ACC112 (cell line): ENCODE data around the gene SORCS2.
"Not testable (repeated sequence)": the region's sequence is repeated elsewhere in the genome, so short reads cannot be mapped to it uniquely, and the experiment has no call there.

Source experiments
- H2AFZ ChIP-seq: fragments of 200-600 bp; sonication (generic); one replicate; pipeline ENCODE4 v1.6.0; 2017; ENCODE audit warnings: antibody characterized with exemption, low read length; ENCODE audit not compliant: unreplicated experiment
- H3K27ac ChIP-seq: fragments of 200-600 bp; sonication (generic); 2 replicates; pipeline ENCODE4 v1.5.1; 2014; ENCODE audit warnings: low read depth, mild to moderate bottlenecking, antibody characterized with exemption, low read length, moderate library complexity
- H3K27me3 ChIP-seq: fragments of 200-600 bp; sonication (generic); 2 replicates; pipeline ENCODE4 v1.6.1; 2014; ENCODE audit warnings: mild to moderate bottlenecking, antibody characterized with exemption, low read length, moderate library complexity, mixed read lengths; ENCODE audit not compliant: insufficient read depth
- H3K36me3 ChIP-seq: fragments of 200-600 bp; sonication (generic); 2 replicates; pipeline ENCODE4 v1.6.1; 2016; ENCODE audit warnings: mild to moderate bottlenecking, antibody characterized with exemption, low read length, moderate library complexity, mixed read lengths; ENCODE audit not compliant: insufficient read depth
- H3K4me1 ChIP-seq: fragments of 200-600 bp; sonication (generic); one replicate; pipeline ENCODE4 v1.6.1; 2016; ENCODE audit warnings: low read length, mixed read lengths; ENCODE audit not compliant: insufficient read depth, unreplicated experiment, control insufficient read depth
- H3K4me3 ChIP-seq: fragments of 200-600 bp; sonication (generic); 2 replicates; pipeline ENCODE4 v1.5.1; 2014; ENCODE audit warnings: mild to moderate bottlenecking, low read depth, low read length
- H3K79me2 ChIP-seq: fragments of 200-600 bp; sonication (generic); one replicate; pipeline ENCODE4 v1.6.0; 2016; ENCODE audit warnings: low read length; ENCODE audit not compliant: control insufficient read depth, unreplicated experiment, insufficient read depth

SORCS2 gene

GRCh38 chr4:7444731-7445130 lies 252.4 kb downstream of the SORCS2 start:
- H2AFZ ChIP-seq: no peak overlapping the region
- H3K4me1 ChIP-seq: no peaks in the 10 kb centered on the region
- no peaks in the 10 kb centered on the region for H3K36me3 ChIP-seq
- H3K27me3 ChIP-seq: peaks cover 12% of the 10 kb centered on the region
- H3K4me3 ChIP-seq: no peak overlapping the region
- no peak overlapping the region for H3K27ac ChIP-seq
- H3K79me2 ChIP-seq: no peaks in the 10 kb centered on the region

- Histone ChIP-seq H3K27ac (no peak overlapping the region), H3K4me3 (no peak overlapping the region), H3K27me3 (peaks cover 11% of the 10 kb centered on the region), H3K79me2 (no peaks in the 10 kb centered on the region), H3K36me3 (no peaks in the 10 kb centered on the region), H2AFZ (no peak overlapping the region), H3K4me1 (no peaks in the 10 kb centered on the region)
Measured at GRCh38 chr4:7447236-7447635, 254.9 kb downstream of the SORCS2 start.

- no peak overlapping the region for H3K4me3 ChIP-seq
- no peak overlapping the region for H3K27ac ChIP-seq
- no peaks in the 10 kb centered on the region for H3K4me1 ChIP-seq
Measured at GRCh38 chr4:7448036-7448435, 255.7 kb downstream of the SORCS2 start.

GRCh38 chr4:7450775-7451433 lies 258.6 kb downstream of the SORCS2 start:
- Histone ChIP-seq H3K4me3 (no peak overlapping the region), H3K79me2 (no peaks in the 10 kb centered on the region), H3K36me3 (no peaks in the 10 kb centered on the region), H3K4me1 (no peaks in the 10 kb centered on the region), H3K27ac (no peak overlapping the region), H3K27me3 (peaks cover 11% of the 10 kb centered on the region), H2AFZ (no peak overlapping the region)

More at GRCh38 chr4:7448036-7448435, 255.7 kb downstream of the SORCS2 start:
- no peaks in the 10 kb centered on the region for H3K79me2 ChIP-seq
- H3K27me3 ChIP-seq: peaks cover 11% of the 10 kb centered on the region
- H3K36me3 ChIP-seq: no peaks in the 10 kb centered on the region
- H2AFZ ChIP-seq: no peak overlapping the region

GRCh38 chr4:7451434-7451789 lies 259.1 kb downstream of the SORCS2 start:
- Histone ChIP-seq H3K79me2 (no peaks in the 10 kb centered on the region), H3K27ac (no peak overlapping the region), H2AFZ (no peak overlapping the region), H3K4me1 (no peaks in the 10 kb centered on the region), H3K36me3 (no peaks in the 10 kb centered on the region), H3K27me3 (peaks cover 11% of the 10 kb centered on the region; the same call in 1 of the 2 replicates), H3K4me3 (no peak overlapping the region)

- Histone ChIP-seq H3K4me1 (no peaks in the 10 kb centered on the region), H3K79me2 (no peaks in the 10 kb centered on the region), H3K27ac (no peak overlapping the region), H2AFZ (no peak overlapping the region), H3K27me3 (peaks cover 8% of the 10 kb centered on the region; the same call in 1 of the 2 replicates), H3K36me3 (no peaks in the 10 kb centered on the region), H3K4me3 (no peak overlapping the region)
Measured at GRCh38 chr4:7451800-7452199, 259.5 kb downstream of the SORCS2 start.

GRCh38 chr4:7452802-7453201 lies 260.5 kb downstream of the SORCS2 start:
- not testable (repeated sequence) for H3K4me1 ChIP-seq, H2AFZ ChIP-seq, H3K36me3 ChIP-seq, H3K79me2 ChIP-seq, H3K4me3 ChIP-seq, H3K27me3 ChIP-seq, H3K27ac ChIP-seq

- Histone ChIP-seq H3K4me1 (no peaks in the 10 kb centered on the region), H3K4me3 (no peak overlapping the region), H3K27me3 (no peaks in the 10 kb centered on the region), H3K36me3 (no peaks in the 10 kb centered on the region), H3K79me2 (no peaks in the 10 kb centered on the region), H2AFZ (no peak overlapping the region), H3K27ac (no peak overlapping the region)
Measured at GRCh38 chr4:7457201-7458065, 265.1 kb downstream of the SORCS2 start.

- H3K4me1 ChIP-seq: no peaks in the 10 kb centered on the region
- no peaks in the 10 kb centered on the region for H3K27me3 ChIP-seq
- no peak overlapping the region for H3K4me3 ChIP-seq
- no peaks in the 10 kb centered on the region for H3K79me2 ChIP-seq
- no peak overlapping the region for H2AFZ ChIP-seq
- no peaks in the 10 kb centered on the region for H3K36me3 ChIP-seq
- no peak overlapping the region for H3K27ac ChIP-seq
Measured at GRCh38 chr4:7458066-7458425, 265.7 kb downstream of the SORCS2 start.

- H2AFZ ChIP-seq: no peak overlapping the region
- H3K36me3 ChIP-seq: no peaks in the 10 kb centered on the region
- H3K79me2 ChIP-seq: no peaks in the 10 kb centered on the region
- H3K4me1 ChIP-seq: no peaks in the 10 kb centered on the region
- H3K27me3 ChIP-seq: no peaks in the 10 kb centered on the region
- H3K4me3 ChIP-seq: no peak overlapping the region
- H3K27ac ChIP-seq: no peak overlapping the region
Measured at GRCh38 chr4:7458477-7458876, 266.1 kb downstream of the SORCS2 start.

GRCh38 chr4:7459471-7459870 lies 267.1 kb downstream of the SORCS2 start:
- Histone ChIP-seq H3K27me3 (no peaks in the 10 kb centered on the region), H3K27ac (no peak overlapping the region), H2AFZ (no peak overlapping the region), H3K4me3 (no peak overlapping the region), H3K4me1 (no peaks in the 10 kb centered on the region), H3K79me2 (no peaks in the 10 kb centered on the region), H3K36me3 (no peaks in the 10 kb centered on the region)
